HG03439 (cell line): ENCODE results near the gene PDE11A.

Experiments used
- ATAC-seq: cut with Tn5 transposase; IDR thresholded peaks from one replicate; pipeline ENCODE4 v1.9.1; 2021; ENCODE audit warnings: mild to moderate bottlenecking, moderate library complexity; ENCODE audit not compliant: unreplicated experiment

PDE11A gene

GRCh38 chr2:177708106-177708505 lies 364.5 kb downstream of the PDE11A start:
- ATAC-seq, result no peak

- no peak for ATAC-seq
Measured at GRCh38 chr2:177705511-177706173, 366.9 kb downstream of the PDE11A start.

- no peak for ATAC-seq
Measured at GRCh38 chr2:177703159-177703558, 369.4 kb downstream of the PDE11A start.

GRCh38 chr2:177698281-177698680 lies 374.3 kb downstream of the PDE11A start:
- no peak for ATAC-seq

- no peak for ATAC-seq
Measured at GRCh38 chr2:177694348-177694747, 378.2 kb downstream of the PDE11A start.

GRCh38 chr2:177693658-177694339 lies 378.8 kb downstream of the PDE11A start:
- no peak for ATAC-seq

GRCh38 chr2:177692783-177693269 lies 379.8 kb downstream of the PDE11A start:
- ATAC-seq, result no peak

GRCh38 chr2:177692042-177692782 lies 380.4 kb downstream of the PDE11A start:
- ATAC-seq, result no peak

GRCh38 chr2:177691177-177691576 lies 381.4 kb downstream of the PDE11A start:
- no peak for ATAC-seq

- no peak for ATAC-seq
Measured at GRCh38 chr2:177689623-177690022, 383.0 kb downstream of the PDE11A start.

GRCh38 chr2:177688844-177689243 lies 383.7 kb downstream of the PDE11A start:
- ATAC-seq, result no peak

GRCh38 chr2:177683661-177684069 lies 388.9 kb downstream of the PDE11A start:
- ATAC-seq, result no peak

GRCh38 chr2:177682836-177683660 lies 389.5 kb downstream of the PDE11A start:
- no peak for ATAC-seq

- ATAC-seq, result no peak
Measured at GRCh38 chr2:177682006-177682405, 390.6 kb downstream of the PDE11A start.

- ATAC-seq, result no peak
Measured at GRCh38 chr2:177680866-177681712, 391.5 kb downstream of the PDE11A start.

- no peak for ATAC-seq
Measured at GRCh38 chr2:177679611-177680605, 392.7 kb downstream of the PDE11A start.

GRCh38 chr2:177678939-177679338 lies 393.6 kb downstream of the PDE11A start:
- ATAC-seq, result no peak

- ATAC-seq, result no peak
Measured at GRCh38 chr2:177676636-177677035, 395.9 kb downstream of the PDE11A start.

- ATAC-seq, result no peak
Measured at GRCh38 chr2:177675825-177676224, 396.8 kb downstream of the PDE11A start.
